Caco-2 (cell line): Measurements from ENCODE around the gene TTLL11. TPM values are rescaled to one million over a fixed set of nuclear protein-coding genes. Genes with fewer than 3 reads are reported as not detected.

ENCODE experiments used
- BruUV-seq: library from RNA; stranded (reverse); fragments of 400-500 nt; replicated peaks from 2 replicates; lab custom pipeline; 2021; lab: Mats Ljungman, UMichigan
- CTCF ChIA-PET: fragments of 300-600 bp; sonication (Branson Sonifier 250); formaldehyde crosslinking; loops from one replicate; lab custom pipeline; 2022; ENCODE audit warnings: antibody characterized with exemption; lab: Charles Lee
- POLR2A ChIA-PET: fragments of 300-600 bp; sonication (Branson Sonifier 250); formaldehyde crosslinking; loops from one replicate; lab custom pipeline; 2022; ENCODE audit warnings: antibody characterized with exemption; lab: Charles Lee
- DNase-seq, 2 experiments: peaks; one replicate each; pipeline versions ENCODE4 v3.0.0 to v3.0.0-alpha.2; 2020 to 2022
- H3K27me3 ChIP-seq: replicated peaks from 2 replicates; pipeline ENCODE4 v1.6.0; 2011; ENCODE audit warnings: low read length; ENCODE audit not compliant: control insufficient read depth, insufficient read depth
- H3K36me3 ChIP-seq: 2 replicates; pipeline ENCODE4 v1.5.1; 2011; ENCODE audit warnings: low read length; ENCODE audit not compliant: control insufficient read depth, insufficient read depth
- H3K4me1 ChIP-seq: fragments of 250-450 bp; sonication (Bioruptor Pico); 2 replicates; pipeline ENCODE4 v1.5.1; 2020; ENCODE audit warnings: mild to moderate bottlenecking
- H3K4me3 ChIP-seq: 2 replicates; pipeline ENCODE4 v1.5.1; 2011; ENCODE audit warnings: low read depth, mild to moderate bottlenecking, control low read depth, low read length
- H3K9me3 ChIP-seq: fragments of 250-450 bp; sonication (Bioruptor Pico); 2 replicates; pipeline ENCODE4 v1.5.1; 2020; ENCODE audit warnings: mild to moderate bottlenecking, moderate library complexity
- H3K27ac Mint-ChIP-seq: one replicate; pipeline ENCODE4 v1.8.0; 2022; ENCODE audit warnings: mixed read lengths; ENCODE audit not compliant: unreplicated experiment
- H3K27me3 Mint-ChIP-seq: one replicate; pipeline ENCODE4 v1.8.0; 2022; ENCODE audit warnings: mixed read lengths; ENCODE audit not compliant: insufficient read depth, unreplicated experiment
- H3K36me3 Mint-ChIP-seq: one replicate; pipeline ENCODE4 v1.8.0; 2022; ENCODE audit warnings: mild to moderate bottlenecking, mixed read lengths; ENCODE audit not compliant: insufficient read depth, unreplicated experiment
- H3K4me1 Mint-ChIP-seq: one replicate; pipeline ENCODE4 v1.8.0; 2022; ENCODE audit warnings: low read depth, mixed read lengths; ENCODE audit not compliant: unreplicated experiment
- H3K4me3 Mint-ChIP-seq: one replicate; pipeline ENCODE4 v1.8.0; 2022; ENCODE audit warnings: mild to moderate bottlenecking, moderate library complexity, mixed read lengths; ENCODE audit not compliant: unreplicated experiment
- H3K9me3 Mint-ChIP-seq: one replicate; pipeline ENCODE4 v1.8.0; 2022; ENCODE audit warnings: mixed read lengths; ENCODE audit not compliant: unreplicated experiment
- CTCF ChIP-seq, 2 experiments: fragments of 200-600 bp in 1 of 2; IDR thresholded peaks; 1 replicate in 1 of 2; 2 replicates in 1 of 2; pipeline versions ENCODE4 v1.5.1 to v1.8.0; 2011 to 2022; ENCODE audit warnings: antibody characterized with exemption in 1 of 2, control low read depth in 1 of 2, inconsistent platforms in 1 of 2, low read depth in 1 of 2, low read length in 1 of 2, mild to moderate bottlenecking in 1 of 2, moderate library complexity in 1 of 2; ENCODE audit not compliant: insufficient read depth in 1 of 2, severe bottlenecking in 1 of 2, unreplicated experiment in 1 of 2
- intact Hi-C: fragments of 100-400 bp; cut with micrococcal nuclease; formaldehyde crosslinking; loops from one replicate; pipeline ENCODE4 v1.10.0; 2022; ENCODE audit not compliant: unreplicated experiment
- total RNA-seq: library from RNA; stranded (reverse); gene quantifications from 2 replicates; pipeline ENCODE4 v1.2.3, GENCODE V29; 2022

TTLL11 gene
- total RNA-seq, 1 experiment from 2014 or later = 4.4 TPM

GRCh38 chr9:121866927-121867326 lies 226.2 kb downstream of the TTLL11 start:
- H3K4me3 Mint-ChIP-seq = no peak overlapping the region
- no peaks in the 10 kb centered on the region for H3K36me3 Mint-ChIP-seq
- CTCF ChIA-PET = no interaction called here
- BruUV-seq = no TSS peak
- no peaks in the 10 kb centered on the region for H3K36me3 ChIP-seq
- no peak overlapping the region for H3K4me3 ChIP-seq
- intact Hi-C loops = no loop called here
- H3K27ac Mint-ChIP-seq = no peak overlapping the region
- TF ChIP-seq CTCF (IDR thresholded peaks at IDR 0.05; ENCODE audit: insufficient read depth in 1 of 2, low read depth in 1 of 2, low read length in 1 of 2, severe bottlenecking in 1 of 2, unreplicated experiment in 1 of 2) = no peak
- no peaks in the 10 kb centered on the region for H3K9me3 ChIP-seq
- H3K4me1 Mint-ChIP-seq = no peaks in the 10 kb centered on the region
- H3K4me1 ChIP-seq = no peaks in the 10 kb centered on the region
- no peaks in the 10 kb centered on the region for H3K9me3 Mint-ChIP-seq
- H3K27me3 ChIP-seq = no peaks in the 10 kb centered on the region
- POLR2A ChIA-PET = no interaction called here
- peaks cover 21% of the 10 kb centered on the region for H3K27me3 Mint-ChIP-seq
- DNase-seq = no peak

GRCh38 chr9:121865884-121866283 lies 227.2 kb downstream of the TTLL11 start:
- POLR2A ChIA-PET = no interaction called here
- no peaks in the 10 kb centered on the region for H3K9me3 ChIP-seq
- intact Hi-C loops = no loop called here
- Mint-ChIP-seq H3K27me3 (peaks cover 19% of the 10 kb centered on the region), H3K27ac (no peak overlapping the region), H3K36me3 (no peaks in the 10 kb centered on the region), H3K4me1 (no peaks in the 10 kb centered on the region), H3K4me3 (no peak overlapping the region), H3K9me3 (no peaks in the 10 kb centered on the region)
- no peaks in the 10 kb centered on the region for H3K4me1 ChIP-seq
- no TSS peak for BruUV-seq
- no peak for TF ChIP-seq CTCF (IDR thresholded peaks at IDR 0.05; ENCODE audit: insufficient read depth in 1 of 2, low read depth in 1 of 2, low read length in 1 of 2, severe bottlenecking in 1 of 2, unreplicated experiment in 1 of 2)
- DNase-seq = no peak
- no peaks in the 10 kb centered on the region for H3K36me3 ChIP-seq
- CTCF ChIA-PET = no interaction called here
- H3K27me3 ChIP-seq = no peaks in the 10 kb centered on the region
- H3K4me3 ChIP-seq = no peak overlapping the region

- BruUV-seq = no TSS peak
- Histone ChIP-seq H3K27me3 (no peaks in the 10 kb centered on the region), H3K4me1 (no peaks in the 10 kb centered on the region), H3K4me3 (no peak overlapping the region), H3K9me3 (no peaks in the 10 kb centered on the region), H3K36me3 (no peaks in the 10 kb centered on the region)
- Mint-ChIP-seq H3K4me3 (no peak overlapping the region), H3K36me3 (no peaks in the 10 kb centered on the region), H3K4me1 (no peaks in the 10 kb centered on the region), H3K27me3 (peaks cover 19% of the 10 kb centered on the region), H3K9me3 (no peaks in the 10 kb centered on the region), H3K27ac (no peak overlapping the region)
- TF ChIP-seq CTCF (IDR thresholded peaks at IDR 0.05; ENCODE audit: insufficient read depth in 1 of 2, low read depth in 1 of 2, low read length in 1 of 2, severe bottlenecking in 1 of 2, unreplicated experiment in 1 of 2) = no peak
- intact Hi-C loops = no loop called here
- DNase-seq = no peak
- POLR2A ChIA-PET = no interaction called here
- CTCF ChIA-PET = interaction anchor here (0.6 to 1.3 kb wide), 2 partner anchors 121 to 239 kb away, joined by 3 read pairs; no protein-coding TSS in a partner anchor
Measured at GRCh38 chr9:121865060-121865459, 228.0 kb downstream of the TTLL11 start.
